M059J (cell line): ENCODE results near the gene EFHB. TPM values are rescaled to one million over a fixed set of nuclear protein-coding genes. Genes with fewer than 3 reads are reported as not detected.
"Not testable (repeated sequence)": the region's sequence is repeated elsewhere in the genome, so short reads cannot be mapped to it uniquely, and the experiment has no call there.

ENCODE experiments used
- DNase-seq: peaks from one replicate; pipeline ENCODE4 v3.0.0-alpha.2; 2012; ENCODE audit warnings: low read depth
- total RNA-seq: library from RNA; depleted of rRNA; stranded (reverse); fragments of >200 nt; shearing (Covaris generic); gene quantifications from 2 replicates; pipeline ENCODE4 v1.2.3, GENCODE V29; 2014; rRNA removed

The EFHB gene, protein sequence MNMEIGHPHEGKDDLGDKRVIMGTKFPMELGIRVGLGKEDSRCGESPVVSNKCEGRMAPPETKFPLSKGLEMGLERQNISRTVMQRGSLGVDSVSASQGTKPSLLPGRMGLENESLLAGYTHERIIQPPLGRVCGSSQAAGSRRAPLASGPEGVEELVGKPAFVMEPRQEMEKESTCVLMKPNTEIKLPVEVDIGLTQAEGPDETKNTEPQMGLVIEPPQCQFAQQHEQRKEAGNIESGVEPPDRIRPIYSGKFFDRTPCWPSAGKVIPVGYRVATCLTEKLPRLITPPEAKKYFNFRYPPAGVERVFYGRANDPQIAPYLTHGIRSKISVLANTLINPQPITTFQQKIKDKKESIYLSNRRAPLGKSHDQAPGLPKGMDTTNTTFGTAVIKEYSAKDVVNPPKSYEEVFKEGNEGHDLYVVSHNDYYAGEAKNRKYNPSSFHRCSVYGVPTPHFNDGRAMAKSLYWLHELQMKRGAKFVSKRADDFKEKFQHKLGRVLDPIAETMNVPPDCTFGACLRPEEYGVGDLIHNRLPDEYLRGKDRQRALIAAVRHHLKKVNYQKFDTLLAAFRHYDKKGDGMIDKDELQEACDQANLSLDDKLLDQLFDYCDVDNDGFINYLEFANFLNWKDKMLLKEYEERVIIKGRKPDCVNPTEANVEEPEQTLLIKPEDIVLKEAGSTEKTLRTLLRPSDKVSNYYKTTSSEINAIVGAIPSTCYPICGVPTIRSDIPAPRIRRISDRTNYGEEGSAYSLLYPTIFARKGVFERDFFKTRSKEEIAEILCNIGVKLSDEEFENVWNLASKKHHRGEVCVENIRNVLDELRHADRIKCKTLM
- 0.15 TPM in 1 of 2 replicates, not detected in the other for total RNA-seq

DNA sequence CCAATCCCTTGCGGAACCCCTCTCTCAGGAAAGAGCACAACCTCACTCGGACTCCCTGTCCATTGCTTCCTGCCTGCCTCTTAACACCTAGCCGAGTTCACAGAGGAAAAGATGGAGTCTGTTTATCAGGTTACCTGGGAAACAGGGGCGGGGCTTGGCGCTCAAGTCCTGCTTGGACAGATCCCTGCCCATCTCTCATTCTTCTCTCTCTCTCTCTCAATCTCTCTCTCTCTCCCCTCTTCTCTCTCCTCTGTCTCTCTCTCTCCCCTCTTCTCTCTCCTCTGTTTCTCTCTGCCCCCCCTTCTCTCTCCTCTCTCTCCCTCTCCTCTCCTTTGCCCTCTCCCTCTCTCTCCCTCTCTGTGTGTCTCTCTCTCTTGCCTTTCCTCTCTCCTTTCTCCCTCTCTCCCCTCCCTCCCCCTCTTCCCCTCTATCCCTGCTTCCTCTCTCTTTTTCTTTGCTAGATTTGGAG is at the start of gene EFHB:
Gene EFHB (minus strand): TSS at position 120 of the 469 bp plus-strand sequence. CDS start 199 bp downstream, outside the sequence.
- peak; percentile 60 for DNase-seq

DNA sequence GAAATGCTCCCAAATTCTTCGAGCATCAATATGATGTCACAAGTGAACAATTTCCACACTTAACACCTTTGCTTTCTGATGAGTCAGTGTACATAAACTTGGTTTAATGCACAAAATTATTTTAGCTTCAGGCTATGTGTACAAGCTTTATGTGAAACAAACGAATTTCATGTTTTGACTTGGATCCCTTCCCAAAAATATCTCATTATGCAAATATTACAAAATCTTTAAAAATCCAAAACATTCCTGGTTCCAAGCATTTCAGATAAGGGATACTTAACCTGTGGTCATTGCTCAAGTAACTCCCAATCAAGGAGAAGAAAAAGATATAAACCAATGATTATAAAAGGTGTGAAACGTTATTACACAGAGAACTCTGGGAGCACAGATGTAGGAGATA is 38.0 kb upstream of the EFHB start:
- peak; percentile 46 for DNase-seq

DNA sequence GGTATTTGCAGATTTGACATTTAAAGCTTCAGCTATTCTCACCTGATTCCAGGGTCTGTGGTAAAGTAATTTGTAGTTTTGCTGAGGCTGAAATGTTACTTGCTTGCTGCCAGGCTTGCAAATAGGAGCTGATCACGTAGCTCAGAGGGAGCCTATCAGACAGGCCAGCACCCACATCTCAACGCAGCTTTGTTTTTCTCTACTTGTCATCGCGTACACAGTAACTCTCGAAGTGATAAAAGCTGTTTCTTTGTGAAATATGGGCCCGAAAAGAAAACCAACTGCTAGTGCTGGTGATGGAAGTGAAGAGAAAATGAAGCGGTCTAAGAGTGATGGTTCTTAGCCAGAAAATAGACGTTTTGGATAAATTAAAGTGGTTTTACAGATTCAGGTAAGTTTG is 36.3 kb upstream of the EFHB start:
- DNase-seq: no peak

DNA sequence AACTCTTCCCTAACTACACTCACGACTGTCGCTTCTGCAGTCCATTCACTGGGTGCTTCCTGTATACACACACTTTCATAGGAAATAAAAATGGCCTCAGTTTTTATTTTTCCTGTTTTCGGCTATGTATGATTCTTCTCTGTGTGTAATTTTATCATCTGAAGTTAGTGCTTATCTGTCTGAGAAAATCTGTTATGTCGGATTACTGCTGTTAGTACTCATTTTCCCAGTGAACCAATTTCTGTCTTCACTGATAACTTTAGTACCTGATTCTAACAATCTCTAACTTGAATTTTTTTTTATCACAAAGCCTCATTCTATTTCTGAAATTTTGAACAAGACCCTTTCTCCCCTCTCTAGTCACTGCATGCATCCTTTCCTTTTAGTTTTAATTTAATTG is 33.8 kb upstream of the EFHB start:
- DNase-seq: no peak

DNA sequence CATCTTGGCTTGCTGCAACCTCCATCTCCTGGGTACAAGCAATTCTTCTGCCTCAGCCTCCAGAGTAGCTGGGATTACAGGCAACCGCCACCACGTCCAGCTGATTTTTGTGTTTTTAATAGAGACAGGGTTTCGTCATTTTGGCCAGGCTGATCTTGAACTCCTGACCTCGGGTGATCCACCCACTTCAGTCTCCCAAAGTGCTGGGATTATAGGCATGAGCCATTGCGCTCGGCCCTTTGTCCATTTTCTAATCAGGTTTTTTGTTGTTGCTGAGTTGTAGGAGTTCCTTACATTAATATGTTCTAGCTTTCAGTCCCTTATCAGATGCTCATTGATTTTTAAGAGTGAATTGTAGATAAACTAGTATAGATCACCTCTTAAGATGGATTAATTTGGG is 33.2 kb upstream of the EFHB start:
- DNase-seq: no peak

DNA sequence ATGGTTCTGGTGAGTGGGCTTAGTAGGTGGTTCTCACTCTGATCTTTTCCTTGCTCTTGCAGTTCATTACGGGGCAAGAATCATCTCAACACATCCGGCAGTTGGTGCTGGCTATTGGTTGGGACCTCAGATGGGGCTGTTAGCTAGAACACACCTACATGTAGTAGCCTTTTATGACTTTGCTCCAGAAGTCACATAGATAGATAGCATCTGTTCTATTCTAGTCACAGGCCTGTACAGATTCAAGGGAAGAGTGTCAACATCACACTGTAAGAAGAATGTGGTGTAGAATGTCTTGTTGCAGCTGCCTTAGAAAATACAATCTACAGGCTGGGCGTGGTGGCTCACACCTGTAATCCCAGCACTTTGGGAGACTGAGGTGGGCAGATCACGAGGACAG is 27.9 kb upstream of the EFHB start:
- DNase-seq: no peak

DNA sequence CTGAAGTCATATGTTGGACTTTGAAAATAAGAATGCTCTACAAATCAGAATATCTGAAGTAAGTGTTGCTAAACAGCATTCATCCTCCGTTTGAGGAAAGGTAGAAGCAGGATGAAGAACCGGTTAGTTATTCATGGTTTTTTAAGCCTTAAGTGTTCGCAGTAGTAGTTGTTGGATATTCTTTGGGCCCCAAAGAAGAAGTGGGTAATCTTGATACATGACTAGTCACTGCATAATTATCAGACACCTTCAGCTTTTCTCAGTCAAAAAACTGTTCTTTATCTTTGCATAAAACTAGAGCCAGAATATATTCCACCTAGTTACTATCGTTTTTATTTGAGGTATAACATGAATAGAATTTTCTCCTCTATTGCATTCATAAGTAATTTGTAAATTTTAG is 26.7 kb upstream of the EFHB start:
- no peak for DNase-seq

DNA sequence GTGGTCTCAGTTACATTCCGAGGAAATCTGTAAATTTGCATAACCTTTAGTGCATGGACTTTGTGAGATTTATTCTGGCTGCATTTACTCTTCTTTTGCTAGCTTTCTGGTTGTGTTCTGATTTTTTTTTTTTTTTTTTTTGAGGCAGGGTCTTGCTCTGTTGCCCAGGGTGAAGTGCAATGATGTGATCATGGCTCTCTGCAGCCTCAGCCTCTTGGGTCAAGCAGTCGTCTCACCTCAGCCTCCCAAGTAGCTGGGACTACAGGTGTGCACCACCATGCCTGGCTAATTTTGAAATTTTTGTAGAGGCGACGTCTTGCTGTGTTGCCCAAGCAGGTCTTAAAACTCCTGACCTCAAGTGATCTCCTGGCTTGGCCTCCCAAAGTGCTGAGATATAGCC is 25.5 kb upstream of the EFHB start:
- no peak for DNase-seq

DNA sequence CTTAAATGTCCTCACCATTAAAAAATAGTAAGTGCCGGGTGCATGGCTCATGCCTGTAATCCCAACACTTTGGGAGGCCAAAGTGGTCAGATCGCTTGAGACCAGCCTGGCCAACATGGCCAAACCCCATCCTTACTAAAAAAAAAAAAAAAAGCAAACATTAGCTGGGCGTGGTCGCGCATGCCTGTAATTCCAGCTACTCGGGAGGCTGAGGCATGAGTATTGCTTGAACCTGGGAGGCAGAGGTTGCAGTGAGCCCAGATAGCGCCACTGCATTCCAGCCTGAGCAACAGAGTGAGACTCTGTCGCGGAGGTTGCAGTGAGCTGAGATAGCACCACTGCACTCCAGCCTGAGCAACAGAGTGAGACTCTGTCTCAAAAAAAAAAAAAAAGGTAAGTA is 23.3 kb upstream of the EFHB start:
- DNase-seq: not testable (repeated sequence)

DNA sequence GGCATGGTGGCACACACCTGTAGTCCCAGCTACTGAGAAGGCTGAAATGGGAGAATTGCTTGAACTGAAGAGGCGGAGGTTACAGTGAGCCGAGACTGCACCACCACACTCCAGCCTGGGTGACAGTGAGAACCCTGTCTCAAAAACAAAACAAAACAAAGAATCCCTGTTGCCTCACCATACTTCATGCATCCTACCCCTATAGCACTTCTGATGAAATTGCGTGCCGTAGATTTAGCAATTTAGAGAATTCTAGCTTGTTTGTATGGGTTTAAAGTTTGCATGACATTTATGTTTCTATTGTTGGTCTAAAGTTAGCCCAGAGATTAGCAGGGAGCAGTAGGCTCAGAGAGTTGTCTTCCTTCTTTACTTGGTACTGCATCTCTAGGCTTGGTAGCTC is 20.7 kb upstream of the EFHB start:
- DNase-seq: no peak

DNA sequence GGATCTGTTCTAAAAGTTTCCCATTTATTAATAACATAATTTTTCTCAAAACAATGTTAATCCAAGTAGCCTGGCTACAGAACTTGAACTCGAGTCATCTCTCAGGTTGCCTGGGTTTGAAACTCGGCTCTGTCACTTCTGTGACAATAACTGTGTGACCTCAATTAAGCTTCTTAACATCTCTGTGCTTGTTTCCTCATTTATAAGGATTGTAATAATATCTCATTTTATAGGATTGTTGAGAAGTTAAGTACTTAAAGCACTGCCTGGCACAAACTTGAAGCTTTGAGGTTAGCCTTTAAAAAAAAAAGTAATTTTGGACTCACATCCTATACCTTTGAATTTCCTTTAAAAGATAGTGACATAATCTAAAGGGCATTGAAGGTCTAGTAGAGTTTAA is 16.3 kb upstream of the EFHB start:
- DNase-seq: no peak

DNA sequence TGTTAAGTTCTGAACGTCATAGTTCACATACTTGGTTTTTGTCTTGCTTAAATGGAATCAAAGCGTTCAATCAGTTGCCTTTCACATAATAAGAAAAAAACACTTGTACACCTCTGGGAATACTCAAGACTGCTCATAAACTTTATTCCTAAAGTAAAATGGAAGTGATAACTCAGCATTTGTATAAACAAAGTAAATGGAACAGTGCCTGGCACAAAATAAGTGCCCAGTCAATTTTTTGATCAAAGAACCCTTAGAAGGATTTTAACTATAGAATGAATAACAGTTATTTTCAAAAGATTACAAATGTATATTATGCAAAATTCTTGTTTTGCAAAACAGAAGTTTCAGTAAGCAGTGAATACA is 14.2 kb upstream of the EFHB start:
- no peak for DNase-seq

DNA sequence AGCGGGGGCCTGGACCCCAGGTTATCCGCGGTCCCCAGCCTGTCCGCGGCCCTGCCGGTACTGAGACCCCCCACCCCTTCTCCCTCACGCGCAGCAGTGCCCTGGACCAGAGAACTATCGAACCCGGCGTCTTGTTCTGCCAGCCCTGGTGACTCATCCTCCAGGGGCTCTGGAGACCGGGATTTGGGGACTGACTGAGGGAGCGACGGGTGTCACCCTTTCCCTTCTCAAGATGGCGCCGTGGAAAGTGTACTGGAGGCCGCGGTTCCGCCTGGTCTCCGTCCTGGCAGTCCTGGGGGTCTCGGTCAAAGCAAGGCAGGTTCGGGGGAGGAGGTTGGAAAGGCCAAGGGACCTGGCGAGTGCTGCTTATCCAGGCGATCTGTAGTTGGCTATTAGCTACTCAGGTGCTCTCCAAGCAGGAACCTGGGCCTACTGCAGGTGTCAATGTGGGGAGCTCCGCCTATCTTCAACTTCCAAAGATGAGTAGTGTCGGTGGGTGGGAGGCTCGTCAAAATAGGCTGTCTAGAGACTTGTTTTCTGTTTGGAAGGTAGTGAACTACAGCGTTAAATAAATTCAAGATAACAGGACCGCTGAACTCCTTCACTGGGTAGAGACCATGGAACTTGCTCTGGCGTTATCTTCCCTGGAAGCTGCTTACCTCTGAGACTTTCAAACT is 13.7 kb upstream of the EFHB start:
- DNase-seq: peak; percentile 53

DNA sequence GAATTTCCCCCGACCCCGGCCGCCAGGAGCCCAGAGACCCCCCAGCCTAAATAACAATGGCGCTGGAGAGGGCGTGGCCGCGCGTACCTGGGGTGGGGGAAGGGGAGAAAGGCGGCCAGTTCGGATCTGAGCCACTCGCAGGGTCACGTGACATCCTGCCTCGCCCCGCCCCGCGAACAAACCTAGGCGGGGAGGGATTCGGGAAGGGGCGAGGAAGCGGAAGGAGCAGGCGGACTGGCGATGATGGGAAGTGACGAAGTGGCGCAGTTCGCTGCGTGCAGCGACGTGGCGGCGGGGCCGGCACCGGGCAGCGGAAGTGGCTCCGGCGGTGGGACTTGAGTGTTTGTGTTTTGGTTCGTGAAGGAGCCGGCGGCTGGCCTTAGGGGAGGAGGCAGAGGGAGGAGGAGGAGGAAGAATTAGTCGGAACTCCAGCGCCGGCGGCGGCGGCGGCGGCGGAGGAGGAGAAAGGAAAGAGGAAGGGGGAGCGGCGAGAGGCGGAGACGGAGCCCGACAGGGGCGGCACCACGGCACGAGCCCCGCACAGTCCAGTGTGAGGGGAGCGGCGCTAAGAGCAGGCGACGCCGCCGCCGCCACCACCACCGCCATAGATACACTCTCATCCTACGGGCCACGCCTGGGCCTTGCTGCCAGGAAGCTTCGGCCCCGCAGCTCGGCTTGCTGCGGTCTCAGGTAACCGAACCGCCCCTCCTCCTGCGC is 13.0 kb upstream of the EFHB start, which contains the start of gene RAB5A:
Gene RAB5A (plus strand): TSS at position 266 of the 717 bp plus-strand sequence. CDS start 3,802 bp downstream, outside the sequence.
- peak; percentile 96 for DNase-seq

DNA sequence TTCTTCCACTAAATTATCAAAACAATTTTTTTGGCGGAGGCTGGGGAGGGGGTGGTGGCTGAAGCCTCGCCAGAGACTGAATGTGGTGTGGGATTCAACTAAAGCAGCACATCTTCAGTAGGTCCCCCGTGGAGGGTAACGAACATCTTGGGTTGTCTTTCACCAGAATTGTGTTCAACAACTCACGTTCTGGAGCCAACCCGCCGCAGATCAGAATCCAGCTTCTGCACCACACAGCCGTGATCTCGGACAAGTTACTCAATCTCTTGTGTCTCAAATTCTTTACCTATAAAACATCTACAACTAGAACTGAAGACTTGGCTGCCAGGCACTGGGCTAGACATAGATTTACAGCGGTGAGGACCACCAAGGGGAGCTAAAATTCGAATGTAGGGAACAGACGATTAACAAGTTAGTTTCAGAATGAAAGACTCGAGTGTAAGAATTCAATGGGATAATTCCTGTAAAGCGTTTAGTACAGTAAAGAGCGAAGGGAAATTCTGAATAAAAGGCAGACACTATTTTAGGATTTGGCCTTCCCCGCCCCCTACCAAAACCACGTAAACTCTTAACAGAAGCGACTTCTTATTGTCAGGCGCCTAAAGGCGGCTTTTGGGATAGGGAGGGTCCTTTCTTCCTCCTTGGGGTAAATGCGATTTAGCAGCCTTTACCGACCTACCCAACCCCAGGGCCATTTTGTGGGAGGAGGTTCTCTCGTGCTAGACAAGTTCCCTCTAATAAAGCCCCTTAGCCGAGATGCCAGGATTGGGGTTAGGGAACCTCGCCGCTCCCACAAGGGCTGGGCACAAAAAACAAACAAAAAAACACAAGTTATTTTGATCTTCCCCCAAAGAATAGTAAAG is 12.2 kb upstream of the EFHB start:
- DNase-seq: no peak

DNA sequence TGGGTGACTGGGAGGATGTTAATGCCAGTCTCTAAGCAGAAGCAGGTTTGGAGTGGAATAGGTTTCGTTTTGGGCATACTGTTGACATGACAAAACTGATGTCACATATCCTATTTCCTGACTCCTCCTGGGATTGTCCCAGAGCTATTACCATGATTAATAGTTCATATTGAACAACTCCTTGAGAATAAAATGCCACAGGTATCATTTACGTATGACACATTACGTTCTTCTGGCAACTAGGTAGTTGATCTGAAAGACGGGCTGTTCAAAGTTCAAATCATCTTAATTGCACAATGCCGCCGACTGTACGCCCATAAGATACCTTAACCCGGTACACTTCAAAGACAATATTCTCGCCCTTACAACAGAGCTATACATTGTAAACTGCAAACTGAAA is 11.5 kb upstream of the EFHB start:
- DNase-seq: no peak

DNA sequence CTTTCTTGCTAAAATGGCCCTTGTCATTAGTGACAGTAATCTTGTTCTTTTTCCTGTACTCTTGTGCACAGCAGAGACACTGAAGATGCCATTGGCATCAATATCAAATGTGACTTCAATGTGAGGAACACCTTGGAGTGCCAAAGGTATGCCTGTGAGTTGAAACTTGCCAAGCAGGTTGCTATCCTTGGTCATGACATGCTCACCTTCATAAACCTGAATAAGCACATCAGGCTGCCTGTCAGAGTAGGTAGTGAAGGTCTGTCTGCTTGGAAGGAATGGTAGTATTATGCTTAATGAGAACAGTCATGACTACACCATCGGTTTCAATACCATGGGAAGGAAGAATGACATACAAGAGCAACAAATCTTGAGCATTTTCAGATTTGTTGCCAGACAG is 6.6 kb upstream of the EFHB start:
- no peak for DNase-seq

DNA sequence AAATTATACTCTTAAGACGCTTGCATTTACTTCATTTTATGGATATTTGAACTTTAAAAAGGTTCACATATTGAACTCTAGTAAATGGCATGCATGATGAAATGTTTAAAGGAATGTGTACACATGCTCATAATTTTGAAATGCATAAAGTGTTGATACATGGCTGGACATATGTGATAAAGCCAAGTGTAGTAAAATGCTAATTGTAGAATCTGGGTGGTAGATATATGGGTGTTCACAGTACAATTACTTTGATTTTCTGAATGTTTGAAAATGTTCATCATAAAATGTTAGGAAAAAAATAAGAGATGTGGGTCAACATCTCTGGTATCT is 4.2 kb upstream of the EFHB start:
- DNase-seq: no peak

DNA sequence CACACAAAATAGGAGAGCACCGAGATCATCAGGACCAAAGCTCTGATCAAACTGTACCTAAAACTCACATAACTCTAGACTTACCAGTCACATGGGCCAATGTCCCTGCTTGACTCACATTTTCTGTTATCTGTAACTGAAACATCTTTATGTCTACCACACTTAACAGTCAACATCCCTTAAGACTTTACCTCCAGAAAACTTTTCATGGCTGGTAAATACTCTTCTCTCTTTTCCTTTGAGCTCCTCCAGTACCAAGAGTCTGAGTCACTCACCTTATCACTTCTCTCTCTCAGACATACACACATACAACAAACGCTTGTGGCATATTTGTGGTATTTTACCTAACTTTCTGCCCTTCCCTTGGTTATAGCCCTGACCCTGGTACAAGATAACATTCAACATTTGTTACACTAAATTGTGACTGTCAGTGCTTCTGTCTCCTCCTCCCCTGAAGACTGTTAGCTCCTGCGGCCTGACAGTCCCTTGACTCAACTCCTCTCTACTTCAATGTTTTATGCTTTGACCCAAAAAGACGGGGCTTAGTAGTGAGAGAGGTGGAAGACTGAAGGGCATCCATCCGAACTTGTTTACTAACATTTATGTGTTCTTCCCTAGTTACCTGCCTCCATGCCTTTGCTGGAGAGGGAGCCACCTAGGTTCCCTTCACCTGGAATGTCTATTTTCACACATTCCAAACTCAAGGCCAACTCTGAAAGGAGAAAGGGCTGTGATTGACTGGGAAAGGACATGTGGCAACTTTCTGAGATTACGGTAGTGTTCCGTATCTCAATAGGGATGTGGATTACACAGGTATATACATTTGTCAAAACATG is 3.7 kb upstream of the EFHB start:
- peak; percentile 71 for DNase-seq

DNA sequence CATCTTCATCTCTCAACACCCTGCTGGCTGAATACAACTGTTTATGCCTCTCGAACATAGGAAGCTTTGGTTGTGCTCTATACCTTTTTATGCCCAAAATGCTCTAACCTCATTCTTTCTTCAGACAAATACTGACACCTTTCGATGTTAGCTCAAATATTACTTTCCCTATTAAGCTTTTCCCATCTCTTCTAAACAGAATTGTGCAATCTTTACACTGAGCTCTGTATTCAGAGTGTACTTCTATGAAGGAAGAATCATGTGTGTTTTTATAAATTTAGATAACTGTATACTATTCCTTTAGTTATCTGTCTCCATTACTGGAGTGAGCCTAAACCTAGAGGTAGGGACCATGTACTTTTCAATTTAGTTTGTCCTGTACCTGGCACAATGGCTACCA is 1.6 kb downstream of the EFHB start:
- no peak for DNase-seq
